GM19467 (cell line): ENCODE measurements around the gene CEP131.
"Not testable (repeated sequence)": the region's sequence is repeated elsewhere in the genome, so short reads cannot be mapped to it uniquely, and the experiment has no call there.

Experiments used
- ATAC-seq: cut with Tn5 transposase; IDR thresholded peaks from one replicate; pipeline ENCODE4 v1.9.1; 2021; ENCODE audit warnings: mild to moderate bottlenecking, moderate library complexity; ENCODE audit not compliant: unreplicated experiment

The CEP131 gene

GRCh38 chr17:81157848-81158687 is 64.7 kb downstream of the CEP131 start:
- ATAC-seq = no peak

DNA sequence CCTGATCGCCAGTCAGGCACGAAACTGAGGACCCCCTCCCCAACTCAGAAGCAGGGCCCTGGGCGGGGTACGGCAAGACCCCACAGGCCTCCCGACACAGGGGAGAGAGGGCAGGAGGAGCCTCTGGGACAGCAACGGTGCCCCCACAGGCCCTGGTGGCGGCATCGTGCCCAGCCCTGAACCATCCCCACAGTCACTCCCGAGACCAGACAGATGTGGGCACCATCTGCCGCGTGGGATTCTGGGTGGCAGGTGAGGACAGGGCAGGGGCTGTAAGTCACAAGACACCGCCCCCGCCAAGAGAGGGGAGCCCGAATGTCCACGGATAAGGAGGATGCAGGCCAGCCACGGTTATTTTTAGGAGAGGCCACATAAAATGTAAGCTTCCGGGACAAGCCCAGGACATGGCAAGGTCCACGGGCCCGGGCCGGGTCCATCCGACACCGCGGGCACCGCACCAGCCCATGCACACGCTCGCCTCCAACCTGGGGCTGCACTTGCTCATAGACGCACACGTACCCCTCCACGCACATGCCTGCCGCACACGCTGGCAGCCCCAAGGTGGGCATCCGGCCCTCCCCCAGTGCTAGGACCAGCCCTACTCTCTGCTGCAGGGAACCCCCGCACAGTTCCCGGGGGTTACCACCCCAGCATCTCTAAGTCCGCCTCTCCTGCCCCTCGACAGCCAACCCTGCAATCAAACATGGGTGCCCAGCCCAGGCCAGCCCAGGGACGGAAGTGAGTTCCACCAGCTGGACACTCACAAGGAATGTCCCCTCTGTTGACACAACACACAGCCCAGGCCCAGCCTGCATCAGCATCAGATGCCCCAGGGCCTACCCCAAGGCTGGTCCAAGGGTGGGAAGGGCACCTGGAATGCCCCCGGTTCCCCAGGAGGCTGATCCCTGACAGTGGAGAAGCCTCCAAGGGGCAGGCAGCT is 65.6 kb downstream of the CEP131 start:
- ATAC-seq = no peak

GRCh38 chr17:81154961-81155360 is 67.8 kb downstream of the CEP131 start:
- ATAC-seq = no peak

DNA sequence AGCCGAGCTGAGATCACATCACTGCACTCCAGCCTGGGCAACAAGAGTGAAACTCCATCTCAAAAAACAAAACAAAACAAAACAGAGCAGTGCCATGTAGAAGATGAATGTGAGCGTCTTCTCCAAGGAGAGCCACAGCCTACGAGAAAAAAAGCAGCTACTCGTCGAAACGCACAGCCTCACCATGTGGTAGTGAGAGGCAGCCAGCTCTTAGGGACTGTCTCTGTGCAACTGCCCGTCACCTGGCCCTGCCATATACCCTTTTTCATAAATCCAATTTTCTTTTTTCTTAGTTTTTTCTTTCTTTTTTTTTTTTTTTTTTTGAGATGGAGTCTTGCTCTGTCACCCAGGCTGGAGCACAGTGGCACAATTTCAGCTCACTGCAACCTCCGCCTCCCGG is 68.7 kb downstream of the CEP131 start:
- not testable (repeated sequence) for ATAC-seq

GRCh38 chr17:81153340-81153803 is 69.4 kb downstream of the CEP131 start:
- no peak for ATAC-seq

GRCh38 chr17:81152288-81152828 is 70.4 kb downstream of the CEP131 start:
- no peak for ATAC-seq

- no peak for ATAC-seq
Measured at GRCh38 chr17:81151278-81151677, 71.5 kb downstream of the CEP131 start.

GRCh38 chr17:81150377-81151077 is 72.2 kb downstream of the CEP131 start:
- ATAC-seq = no peak

- ATAC-seq = no peak
Measured at GRCh38 chr17:81148986-81149533, 73.7 kb downstream of the CEP131 start.

DNA sequence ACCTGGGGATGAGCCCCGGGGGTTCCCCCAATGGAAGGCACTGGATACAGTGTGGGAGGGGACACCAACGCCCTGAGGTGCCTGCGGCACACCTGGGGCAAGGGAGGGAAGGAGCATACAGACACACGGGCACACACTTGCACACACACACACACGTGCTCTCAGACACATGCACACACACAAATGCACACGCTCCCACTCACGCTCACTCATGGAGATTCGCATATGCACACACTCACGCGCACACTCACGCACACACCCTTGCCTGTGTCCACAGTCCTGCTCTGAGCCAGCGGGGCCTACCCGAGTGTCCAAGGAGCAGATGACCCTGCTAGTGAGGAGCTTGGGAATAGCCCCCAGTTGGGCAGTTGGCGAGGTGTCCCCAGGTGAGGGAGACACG is 74.2 kb downstream of the CEP131 start:
- no peak for ATAC-seq

GRCh38 chr17:81147701-81148100 is 75.1 kb downstream of the CEP131 start:
- ATAC-seq = no peak

GRCh38 chr17:81146208-81146607 is 76.6 kb downstream of the CEP131 start:
- ATAC-seq = not testable (repeated sequence)

DNA sequence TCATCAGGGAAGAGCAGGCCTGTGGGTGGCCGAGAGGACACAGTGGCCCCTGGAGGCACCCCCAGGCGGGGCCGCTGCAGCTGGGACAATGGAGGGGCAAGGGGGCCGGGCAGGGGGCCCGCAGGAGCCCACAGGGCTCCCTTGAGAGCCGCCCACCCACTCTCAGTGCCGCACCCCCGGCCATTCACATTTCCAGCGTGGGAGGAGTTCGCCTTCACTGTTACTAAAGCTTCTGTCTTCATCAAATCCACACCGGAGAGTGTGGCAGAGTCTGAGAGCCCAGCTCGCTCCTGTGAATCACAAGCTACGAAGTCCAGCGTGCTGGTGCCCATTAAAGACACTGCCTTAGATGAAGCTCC is 78.4 kb downstream of the CEP131 start:
- ATAC-seq = no peak

GRCh38 chr17:81143717-81144422 is 78.9 kb downstream of the CEP131 start:
- ATAC-seq = no peak

GRCh38 chr17:81143200-81143527 is 79.6 kb downstream of the CEP131 start:
- no peak for ATAC-seq

- no peak for ATAC-seq
Measured at GRCh38 chr17:81142301-81143199, 80.2 kb downstream of the CEP131 start.

DNA sequence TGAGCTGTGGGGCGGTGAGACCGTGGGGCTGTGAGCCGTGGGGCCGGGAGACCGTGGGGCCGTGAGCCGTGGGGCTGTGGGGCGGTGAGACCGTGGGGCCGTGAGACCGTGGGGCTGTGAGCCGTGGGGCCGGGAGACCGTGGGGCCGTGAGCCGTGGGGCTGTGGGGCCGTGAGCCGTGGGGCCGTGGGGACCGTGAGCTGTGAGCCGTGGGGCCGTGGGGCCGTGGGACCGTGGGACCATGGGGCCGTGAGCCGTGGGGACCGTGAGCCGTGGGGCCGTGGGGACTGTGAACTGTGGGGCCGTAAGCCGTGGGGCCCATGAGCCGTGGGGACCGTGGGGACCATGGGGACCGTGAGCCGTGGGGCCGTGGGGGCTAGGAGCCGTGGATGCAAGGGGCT is 82.1 kb downstream of the CEP131 start:
- ATAC-seq = no peak

DNA sequence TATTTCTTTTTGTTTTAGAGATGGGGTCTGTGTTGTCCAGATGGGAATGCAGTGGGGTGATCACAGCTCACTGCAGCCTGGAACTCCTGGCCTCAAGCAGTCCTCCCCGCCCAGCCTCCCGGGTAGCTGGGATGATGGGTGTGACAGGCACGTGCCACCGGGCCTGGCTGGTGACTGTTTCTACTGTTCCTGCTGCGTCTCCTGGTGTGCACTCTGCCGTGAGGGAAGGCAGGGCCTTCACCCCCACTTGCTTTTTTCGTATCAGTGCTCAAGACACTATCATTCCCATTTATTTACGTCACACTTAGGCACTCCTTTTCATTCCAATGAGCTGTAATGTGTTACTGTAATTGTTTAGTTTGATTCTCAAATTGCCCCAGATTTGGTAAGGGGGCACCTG is 82.7 kb downstream of the CEP131 start:
- no peak for ATAC-seq
